ENCODE results near the gene ZNF468. TPM values are rescaled to one million over a fixed set of nuclear protein-coding genes. Genes with fewer than 3 reads are reported as not detected.
"Not testable (repeated sequence)": the region's sequence is repeated elsewhere in the genome, so short reads cannot be mapped to it uniquely, and the experiment has no call there.

Gene ZNF468
- total RNA-seq, 2 experiments from 2014 or later, result 23.8 to 24.2 TPM

DNA sequence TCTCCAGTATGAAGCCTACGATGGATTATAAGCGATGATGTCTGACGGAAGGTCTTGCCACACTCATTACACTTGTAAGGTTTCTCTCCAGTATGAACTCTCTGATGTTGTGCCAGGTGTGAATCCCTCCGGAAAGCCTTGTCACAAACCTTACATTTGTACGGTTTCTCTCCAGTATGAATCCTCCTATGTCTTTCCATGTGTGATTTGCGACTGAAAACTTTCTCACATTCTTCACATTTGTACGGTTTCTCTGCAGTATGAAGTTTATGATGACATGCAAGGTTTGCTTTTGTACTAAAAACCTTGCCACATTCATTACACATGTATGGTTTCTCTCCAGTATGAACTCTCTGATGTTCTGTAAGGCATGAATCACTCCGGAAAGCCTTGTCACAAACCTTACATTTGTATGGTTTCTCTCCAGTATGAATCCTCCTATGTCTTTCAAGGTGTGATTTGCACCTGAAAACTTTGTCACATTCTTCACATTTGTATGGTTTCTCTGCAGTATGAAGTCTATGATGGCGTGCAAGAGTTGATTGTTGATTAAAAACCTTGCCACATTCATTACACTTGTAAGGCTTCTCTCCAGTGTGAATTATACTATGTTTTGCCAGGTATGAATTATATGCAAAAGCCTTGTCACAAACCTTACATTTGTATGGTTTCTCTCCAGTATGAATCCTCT lies 57.3 kb downstream of the ZNF468 start:
- POLR2A ChIA-PET; ATAC-seq (ENCODE audit: low read depth); H3K27me3 Mint-ChIP-seq; DNase-seq; H3K4me1 Mint-ChIP-seq; H3K27ac Mint-ChIP-seq; H3K4me3 Mint-ChIP-seq: not testable (repeated sequence)
- peaks cover 59% of the 10 kb centered on the region for H3K9me3 Mint-ChIP-seq
- H3K36me3 Mint-ChIP-seq, result peaks cover 78% of the 10 kb centered on the region

DNA sequence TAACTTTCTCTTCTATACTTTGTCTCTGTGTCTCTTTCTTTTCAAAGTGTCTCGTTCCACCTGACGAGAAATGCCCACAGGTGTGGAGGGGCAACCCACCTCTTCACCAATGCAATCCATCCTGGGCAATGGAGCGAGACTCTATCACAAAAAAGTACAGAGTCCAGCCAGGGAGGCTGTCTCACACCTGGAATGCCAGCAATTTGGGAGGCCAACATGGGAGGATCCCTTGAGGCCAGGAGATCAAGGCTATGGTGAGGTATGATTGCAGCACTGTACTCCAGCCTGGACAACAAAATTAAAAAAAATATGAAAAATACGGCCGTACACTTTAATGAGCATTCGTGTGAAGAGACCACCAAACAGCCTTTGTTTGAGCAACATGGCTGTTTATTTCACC lies 68.0 kb downstream of the ZNF468 start:
- Mint-ChIP-seq H3K4me3 (no peak overlapping the region), H3K27me3 (no peaks in the 10 kb centered on the region), H3K27ac (no peak overlapping the region), H3K36me3 (peaks cover 24% of the 10 kb centered on the region), H3K4me1 (peaks cover 20% of the 10 kb centered on the region), H3K9me3 (peaks cover 22% of the 10 kb centered on the region)
- ATAC-seq (ENCODE audit: low read depth) (no peak), DNase-seq (no peak)
- POLR2A ChIA-PET, result no interaction called here

Other genes starting within 250 kb of the ZNF468 start
- 10 to 100 TPM; 81.0 to 92.4 TPM for gene ZNF83, start 219.3 kb downstream of the ZNF468 start, total RNA-seq
- 10 to 100 TPM; 39.4 to 41.7 TPM for gene ZNF611, start 122.6 kb downstream of the ZNF468 start, total RNA-seq
- 10 to 100 TPM; 44.3 to 47.3 TPM for gene ZNF600, start 70.8 kb downstream of the ZNF468 start, total RNA-seq
- 10 to 100 TPM; 24.2 to 27.4 TPM for gene ZNF28, start 36.0 kb downstream of the ZNF468 start, total RNA-seq
- gene ZNF320, start 40.0 kb upstream of the ZNF468 start, total RNA-seq, result 10 to 100 TPM; 13.0 to 13.3 TPM
- gene ZNF888, start 65.8 kb upstream of the ZNF468 start, total RNA-seq, result 10 to 100 TPM in 1 of 2 experiments, 1 to 10 TPM in 1; 9.8 to 10.4 TPM
- 10 to 100 TPM; 17.8 to 19.7 TPM for gene ZNF816, start 105.3 kb upstream of the ZNF468 start, total RNA-seq
- not detected for gene ERVV-1, start 156.3 kb upstream of the ZNF468 start, total RNA-seq
- gene ERVV-2, start 187.1 kb upstream of the ZNF468 start, total RNA-seq, result not detected
- 10 to 100 TPM; 52.2 to 53.2 TPM for gene ZNF160, start 245.8 kb upstream of the ZNF468 start, total RNA-seq

Measured in activated naive CD8-positive, alpha-beta T cell treated with anti-CD3 and anti-CD28 coated beads, Interleukin-2, amount 10 ng/mL, durations not matched to agents 7 days and 5 days (primary cell).